Natural killer cell (primary cell): ENCODE data around the gene PTX4. TPM values are rescaled to one million over a fixed set of nuclear protein-coding genes. Genes with fewer than 3 reads are reported as not detected.
A peak's percentile ranks its signal among the peaks of the same experiment; 100 is the strongest.
"Not testable (repeated sequence)": the region's sequence is repeated elsewhere in the genome, so short reads cannot be mapped to it uniquely, and the experiment has no call there.

Experiments used
- ATAC-seq, 3 donors: fragments of 150-1000 bp in 2 of 3; fragments of 200-7000 bp in 1 of 3; cut with Tn5 transposase; 1 replicate in 1 of 3; 2 replicates in 2 of 3; pipeline ENCODE4 v1.10.0; 2021; ENCODE audit warnings: mild to moderate bottlenecking in 2 of 3, moderate library complexity in 2 of 3
- DNase-seq, 2 donors: peaks; one replicate each; pipeline versions ENCODE4 v3.0.0 to v3.0.0-alpha.2; 2013 to 2021; ENCODE audit warnings: mixed read lengths in 1 of 2
- H3K27ac ChIP-seq: one replicate; pipeline ENCODE4 v1.5.1; 2013; ENCODE audit warnings: mild to moderate bottlenecking, low read length
- H3K27me3 ChIP-seq: one replicate; pipeline ENCODE4 v1.6.1; 2013; ENCODE audit warnings: low read length; ENCODE audit not compliant: control insufficient read depth, insufficient read depth
- H3K36me3 ChIP-seq: one replicate; pipeline ENCODE4 v1.6.1; 2013; ENCODE audit warnings: low read length; ENCODE audit not compliant: control insufficient read depth, insufficient read depth
- H3K4me1 ChIP-seq: one replicate; pipeline ENCODE4 v1.6.1; 2013; ENCODE audit warnings: low read length; ENCODE audit not compliant: control insufficient read depth, insufficient read depth
- H3K4me3 ChIP-seq: one replicate; pipeline ENCODE4 v1.5.1; 2013; ENCODE audit warnings: low read length
- H3K9me3 ChIP-seq: one replicate; pipeline ENCODE4 v1.6.1; 2013; ENCODE audit warnings: low read length; ENCODE audit not compliant: control insufficient read depth, insufficient read depth
- H3K27ac Mint-ChIP-seq, 2 donors: one replicate each; pipeline ENCODE4 v1.8.0; 2022; ENCODE audit warnings: mild to moderate bottlenecking in 2 of 2, mixed read lengths in 2 of 2, moderate library complexity in 1 of 2
- H3K27me3 Mint-ChIP-seq, 2 donors: one replicate each; pipeline ENCODE4 v1.8.0; 2022; ENCODE audit warnings: low read depth in 2 of 2, mixed read lengths in 2 of 2
- H3K36me3 Mint-ChIP-seq: one replicate; pipeline ENCODE4 v1.8.0; 2022; ENCODE audit warnings: mixed read lengths
- H3K4me1 Mint-ChIP-seq, 2 donors: one replicate each; pipeline ENCODE4 v1.8.0; 2022; ENCODE audit warnings: mixed read lengths in 2 of 2
- H3K4me3 Mint-ChIP-seq: one replicate; pipeline ENCODE4 v1.8.0; 2022; ENCODE audit warnings: mild to moderate bottlenecking, moderate library complexity, mixed read lengths
- H3K9me3 Mint-ChIP-seq, 2 donors: one replicate each; pipeline ENCODE4 v1.8.0; 2022; ENCODE audit warnings: mixed read lengths in 2 of 2
- CTCF ChIP-seq: fragments of 200-600 bp; IDR thresholded peaks from one replicate; pipeline ENCODE4 v1.8.0; 2022; ENCODE audit warnings: antibody characterized with exemption
- WGBS: methylation state at CpG from one replicate; pipeline ENCODE4 v1.1.7; 2013; ENCODE audit warnings: missing lambda C conversion rate; ENCODE audit not compliant: insufficient coverage; 5-methylcytosine and 5-hydroxymethylcytosine counted together
- intact Hi-C: fragments of 100-400 bp; cut with micrococcal nuclease; formaldehyde crosslinking; loops from one replicate; pipeline ENCODE4 v1.14.2; 2022
- total RNA-seq, 4 donors: library from RNA; stranded (reverse); fragments of 120-200 nt in 1 of 4; gene quantifications; one replicate each; pipeline versions ENCODE4 v1.2.3 to v1.2.4, GENCODE V29; 2013 to 2022

The PTX4 gene
- total RNA-seq, 3 donors from 2014 or later (not counting 1 experiment from before 2014, with no cell fraction given), result 0.31 TPM; not detected in 2

- no peak overlapping the region for H3K4me3 ChIP-seq
Observed at GRCh38 chr16:1485847-1486496, 2.8 kb downstream of the PTX4 start.

GRCh38 chr16:1481906-1482835, 6.6 kb downstream of the PTX4 start:
- Histone ChIP-seq H3K4me3 (no peak overlapping the region), H3K36me3 (no peaks in the 10 kb centered on the region), H3K27ac (no peak overlapping the region), H3K27me3 (no peaks in the 10 kb centered on the region), H3K9me3 (no peaks in the 10 kb centered on the region), H3K4me1 (peaks cover 8% of the 10 kb centered on the region)
- intact Hi-C loops, result no loop called here
- Mint-ChIP-seq H3K27ac (no peak overlapping the region), H3K9me3 (no peaks in the 10 kb centered on the region), H3K27me3 (no peaks in the 10 kb centered on the region), H3K4me1 (no peaks in the 10 kb centered on the region), H3K4me3 (no peak overlapping the region), H3K36me3 (no peaks in the 10 kb centered on the region)
- WGBS, result 93% methylated on average over 28 of the region's 28 CpGs
- DNase-seq, result no peak
- ATAC-seq, result no peak
- TF ChIP-seq CTCF, result no peak

More at GRCh38 chr16:1485847-1486496, 2.8 kb downstream of the PTX4 start:
- ATAC-seq (no peak), DNase-seq (no peak)
- H3K9me3 Mint-ChIP-seq, result no peaks in the 10 kb centered on the region
- no peak overlapping the region for H3K27ac ChIP-seq
- H3K27me3 ChIP-seq, result no peaks in the 10 kb centered on the region
- H3K27ac Mint-ChIP-seq, result no peak overlapping the region
- intact Hi-C loops, result no loop called here
- H3K27me3 Mint-ChIP-seq, result peaks cover 0 to 2% of the 10 kb centered on the region in 2 donors
- H3K36me3 ChIP-seq, result no peaks in the 10 kb centered on the region
- no peaks in the 10 kb centered on the region for H3K9me3 ChIP-seq
- H3K36me3 Mint-ChIP-seq, result no peaks in the 10 kb centered on the region
- peaks cover 4% of the 10 kb centered on the region for H3K4me1 ChIP-seq
- no peak for TF ChIP-seq CTCF
- H3K4me1 Mint-ChIP-seq, result no peaks in the 10 kb centered on the region
- 94% methylated on average over 40 of the region's 40 CpGs for WGBS
- H3K4me3 Mint-ChIP-seq, result no peak overlapping the region

- intact Hi-C loops, H3K9me3 Mint-ChIP-seq, DNase-seq, H3K36me3 Mint-ChIP-seq, H3K27ac ChIP-seq, H3K27me3 ChIP-seq, H3K4me3 ChIP-seq, H3K27me3 Mint-ChIP-seq, H3K4me3 Mint-ChIP-seq, H3K36me3 ChIP-seq, ATAC-seq, H3K27ac Mint-ChIP-seq, H3K9me3 ChIP-seq: not testable (repeated sequence)
- H3K4me1 ChIP-seq, result peaks cover 22% of the 10 kb centered on the region
- peaks cover 0 to 10% of the 10 kb centered on the region in 2 donors for H3K4me1 Mint-ChIP-seq
- 97% methylated on average over 9 of the region's 9 CpGs for WGBS
Observed at GRCh38 chr16:1478937-1479336, 9.8 kb downstream of the PTX4 start.

GRCh38 chr16:1477033-1477432, 11.7 kb downstream of the PTX4 start:
- peaks cover 0 to 16% of the 10 kb centered on the region in 2 donors for H3K4me1 Mint-ChIP-seq
- H3K9me3 Mint-ChIP-seq, result no peaks in the 10 kb centered on the region
- no peak for DNase-seq
- no peak overlapping the region for H3K4me3 ChIP-seq
- H3K27me3 Mint-ChIP-seq, result no peaks in the 10 kb centered on the region
- no peaks in the 10 kb centered on the region for H3K36me3 Mint-ChIP-seq
- H3K4me1 ChIP-seq, result peaks cover 28% of the 10 kb centered on the region
- ATAC-seq, result no peak
- no peak overlapping the region for H3K27ac ChIP-seq
- H3K27me3 ChIP-seq, result no peaks in the 10 kb centered on the region
- H3K9me3 ChIP-seq, result no peaks in the 10 kb centered on the region
- no peak overlapping the region for H3K27ac Mint-ChIP-seq
- 98% methylated on average over 10 of the region's 10 CpGs for WGBS
- H3K4me3 Mint-ChIP-seq, result peak overlapping the region; percentile 65
- H3K36me3 ChIP-seq, result no peaks in the 10 kb centered on the region
- no peak for TF ChIP-seq CTCF
- intact Hi-C loops, result no loop called here
